HG02840 (cell line): ENCODE measurements around the gene C20orf204.

Experiments used
- ATAC-seq: cut with Tn5 transposase; IDR thresholded peaks from one replicate; pipeline ENCODE4 v1.9.1; 2021; ENCODE audit warnings: mild to moderate bottlenecking, moderate library complexity, moderate number of reproducible peaks; ENCODE audit not compliant: unreplicated experiment, low FRiP score

The C20orf204 gene

GRCh38 chr20:64053841-64054661, 18.1 kb downstream of the C20orf204 start:
- ATAC-seq, result no peak

- no peak for ATAC-seq
Observed at GRCh38 chr20:64055396-64055892, 19.5 kb downstream of the C20orf204 start.

GRCh38 chr20:64055893-64056638, 20.1 kb downstream of the C20orf204 start:
- no peak for ATAC-seq

DNA sequence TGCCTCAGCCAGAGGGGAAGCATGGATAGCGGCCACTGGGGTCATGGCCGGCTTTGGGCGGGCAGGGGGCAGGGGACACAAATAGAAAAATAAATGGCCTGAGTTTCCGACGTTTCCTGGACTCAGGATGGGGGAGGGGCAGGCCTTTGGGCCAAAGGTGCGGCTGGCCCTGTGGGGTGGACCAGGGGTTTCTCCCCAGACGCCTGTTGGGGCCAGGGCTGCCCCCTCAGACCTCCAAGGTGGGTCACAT, 20.6 kb downstream of the C20orf204 start:
- ATAC-seq, result no peak

DNA sequence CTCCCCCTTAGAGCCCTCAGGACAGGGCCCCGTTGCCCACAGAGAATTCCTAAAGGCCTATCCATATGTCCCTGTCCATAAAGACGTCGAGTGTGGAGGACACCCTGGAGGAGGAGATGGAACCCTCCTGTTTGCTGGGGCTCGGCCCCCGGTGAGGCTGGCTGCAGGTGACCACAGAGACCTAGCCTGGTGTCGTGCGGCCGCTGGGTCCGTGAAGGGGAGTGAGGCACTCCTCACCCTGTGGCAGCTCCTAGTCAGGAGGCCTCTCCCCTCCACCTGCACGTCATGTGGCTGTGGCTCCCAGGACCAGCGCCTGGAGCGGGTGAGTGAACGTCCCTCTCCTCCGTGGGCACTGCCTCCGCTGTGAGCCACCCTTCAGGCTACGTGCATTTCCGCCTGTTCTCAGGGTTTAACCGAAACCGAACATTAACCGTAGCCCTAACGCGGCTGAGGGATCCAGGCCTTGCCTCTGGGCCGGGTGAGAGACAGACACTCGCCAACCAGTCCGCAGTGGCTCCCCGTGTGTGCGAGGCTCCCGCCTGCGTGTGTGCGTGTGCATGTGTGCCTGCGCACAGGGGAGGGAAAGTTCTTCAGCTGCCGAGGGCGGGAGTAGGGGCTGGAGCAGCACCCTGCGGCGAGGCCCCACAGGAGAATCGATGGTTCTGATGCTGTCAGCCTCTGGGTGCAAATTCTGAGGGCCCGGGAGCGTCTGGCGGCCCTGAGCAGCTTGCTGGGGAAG, 21.1 kb downstream of the C20orf204 start:
- no peak for ATAC-seq

DNA sequence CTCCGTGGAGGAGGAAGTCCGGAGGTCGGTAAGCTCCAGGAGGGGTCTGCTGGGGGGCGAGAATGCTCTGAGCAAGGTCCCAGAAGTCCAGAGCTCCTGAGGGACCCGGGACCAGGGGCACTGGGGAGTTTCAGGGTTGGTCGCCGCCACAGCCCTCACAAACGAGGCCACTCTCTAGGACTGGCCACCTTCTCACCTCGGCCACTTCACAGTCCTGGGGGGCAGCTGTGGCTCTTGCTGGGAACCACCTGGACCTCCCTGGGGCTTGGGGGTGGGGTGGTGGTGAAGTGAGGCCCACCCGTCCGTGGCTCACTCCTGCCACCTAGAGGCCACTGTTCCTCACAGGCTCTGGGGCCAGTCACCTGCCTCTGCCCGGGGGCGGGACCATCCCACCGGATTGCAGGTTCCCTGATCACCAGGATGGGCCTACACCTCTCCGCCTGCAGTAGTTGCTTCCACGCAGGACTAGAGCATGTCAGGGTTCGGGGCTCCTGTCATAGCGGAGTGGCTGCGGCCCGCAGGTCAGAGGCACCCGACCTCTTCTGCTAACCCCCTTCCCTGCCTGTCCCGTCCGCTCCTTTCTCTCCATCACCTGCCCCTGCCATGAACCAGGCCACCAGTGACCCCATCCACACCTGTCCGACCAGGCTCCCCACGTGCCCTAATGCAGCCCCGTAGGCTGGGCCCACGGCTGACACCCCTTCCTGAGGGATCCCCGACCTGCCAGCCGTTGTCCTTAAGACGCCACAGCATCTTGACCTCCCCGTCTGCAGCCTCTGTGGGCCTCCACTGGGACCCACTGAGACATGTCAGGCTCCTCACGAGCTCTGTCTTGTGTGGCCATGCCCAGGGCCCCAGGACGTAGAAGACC, 21.9 kb downstream of the C20orf204 start:
- no peak for ATAC-seq

DNA sequence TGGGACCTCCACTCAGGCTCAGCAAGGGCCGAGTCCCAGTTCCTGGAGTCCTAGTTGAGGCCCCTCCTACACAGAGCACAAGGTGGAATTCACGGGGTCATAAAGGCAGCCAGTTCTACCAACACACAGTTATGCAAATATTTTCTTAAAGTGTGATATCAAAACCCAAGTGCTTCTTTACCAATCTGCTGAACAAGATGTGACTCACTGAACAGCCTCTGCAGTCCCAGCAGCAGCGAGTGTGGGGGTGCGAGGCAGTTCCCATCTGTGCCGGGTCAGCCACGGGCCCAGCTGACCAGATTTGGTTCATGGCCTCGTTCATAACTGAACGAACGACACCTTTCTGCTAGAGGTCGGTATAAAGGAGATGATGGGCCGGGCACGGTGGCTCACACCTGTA, 22.6 kb downstream of the C20orf204 start:
- no peak for ATAC-seq

- no peak for ATAC-seq
Observed at GRCh38 chr20:64062276-64062595, 26.3 kb downstream of the C20orf204 start.

- peak; percentile 77 for ATAC-seq
Observed at GRCh38 chr20:64062596-64063388, 26.8 kb downstream of the C20orf204 start, which contains the start of gene TCEA2. TSS of gene TCEA2 (plus strand) at chr20:64063198. CDS start at chr20:64063313, 115 bp downstream.

- ATAC-seq, result no peak
Observed at GRCh38 chr20:64063389-64064144, 27.6 kb downstream of the C20orf204 start.

DNA sequence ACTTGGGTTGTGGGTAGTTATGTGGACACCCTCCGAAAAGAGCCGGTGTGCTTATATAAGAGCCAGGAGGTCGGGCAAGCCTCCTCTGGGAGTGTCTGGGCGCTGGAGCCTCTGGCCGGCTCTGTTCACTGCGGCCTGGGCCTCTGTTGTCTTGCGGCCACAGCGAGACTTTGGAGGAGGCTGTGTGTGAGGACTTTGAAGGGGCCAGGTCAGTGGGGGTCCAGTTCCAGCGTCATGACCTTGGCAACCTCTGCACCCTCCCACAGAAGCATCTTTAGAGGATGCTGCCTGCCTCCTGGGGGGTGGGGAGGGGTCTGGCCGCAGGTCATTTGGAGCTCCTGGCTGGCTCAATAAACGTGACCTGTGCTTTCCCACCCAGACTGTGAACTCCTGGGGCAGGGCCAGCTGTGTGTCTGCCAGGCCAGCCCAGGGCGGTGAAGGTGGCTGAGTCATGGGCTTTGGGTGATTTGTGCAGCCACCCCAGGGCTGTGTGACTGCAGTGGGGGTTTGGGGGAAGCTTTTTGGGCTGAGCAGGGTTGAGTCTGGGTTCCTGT, 28.2 kb downstream of the C20orf204 start:
- ATAC-seq, result no peak

DNA sequence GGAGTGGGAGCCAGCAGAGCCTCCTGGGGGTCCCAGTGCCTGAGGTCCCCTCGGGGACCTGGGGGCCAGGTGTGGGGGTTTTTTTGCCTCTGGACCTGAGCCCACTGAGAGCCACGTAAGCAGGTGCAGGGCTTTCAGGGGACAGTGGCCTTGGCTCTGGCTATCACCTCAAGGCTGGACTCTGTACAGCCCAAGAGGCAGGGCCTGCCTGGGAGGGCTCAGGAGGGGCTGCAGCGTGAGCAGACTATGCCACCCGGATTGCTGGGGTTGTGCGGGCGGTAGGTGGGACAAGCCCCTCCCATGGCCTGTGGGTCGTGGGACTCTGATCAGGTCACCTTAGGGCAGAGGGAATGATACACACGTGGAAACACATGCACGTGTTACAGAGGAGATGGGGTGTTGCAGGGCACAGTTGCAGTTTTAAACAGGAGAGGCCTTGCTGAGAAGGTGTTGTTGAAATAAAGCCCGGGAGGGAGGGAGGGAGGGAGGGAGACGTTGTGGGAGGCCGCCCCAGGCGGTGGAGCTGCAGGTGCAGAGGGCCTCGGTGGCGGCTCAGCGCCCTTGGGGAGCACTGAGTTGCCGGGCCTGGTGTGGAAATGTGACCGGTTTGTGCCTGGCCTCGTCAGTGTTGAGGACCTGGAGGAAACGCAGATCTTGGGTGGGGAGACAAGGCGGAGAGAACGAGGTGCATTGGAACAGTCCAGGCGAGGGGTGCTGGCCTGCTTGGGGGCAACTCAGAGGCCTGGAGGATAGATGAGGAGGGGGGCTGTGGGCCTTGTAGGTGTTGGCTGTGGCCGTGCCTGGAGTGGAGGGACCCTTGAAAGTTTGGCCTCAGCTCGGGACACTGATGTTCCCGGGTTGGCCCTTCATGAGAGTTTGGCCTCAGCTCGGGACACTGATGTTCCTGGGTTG, 29.3 kb downstream of the C20orf204 start:
- no peak for ATAC-seq

GRCh38 chr20:64065974-64066343, 30.0 kb downstream of the C20orf204 start:
- ATAC-seq, result no peak

GRCh38 chr20:64067005-64067632, 31.1 kb downstream of the C20orf204 start:
- no peak for ATAC-seq

- no peak for ATAC-seq
Observed at GRCh38 chr20:64067733-64068307, 31.8 kb downstream of the C20orf204 start.

DNA sequence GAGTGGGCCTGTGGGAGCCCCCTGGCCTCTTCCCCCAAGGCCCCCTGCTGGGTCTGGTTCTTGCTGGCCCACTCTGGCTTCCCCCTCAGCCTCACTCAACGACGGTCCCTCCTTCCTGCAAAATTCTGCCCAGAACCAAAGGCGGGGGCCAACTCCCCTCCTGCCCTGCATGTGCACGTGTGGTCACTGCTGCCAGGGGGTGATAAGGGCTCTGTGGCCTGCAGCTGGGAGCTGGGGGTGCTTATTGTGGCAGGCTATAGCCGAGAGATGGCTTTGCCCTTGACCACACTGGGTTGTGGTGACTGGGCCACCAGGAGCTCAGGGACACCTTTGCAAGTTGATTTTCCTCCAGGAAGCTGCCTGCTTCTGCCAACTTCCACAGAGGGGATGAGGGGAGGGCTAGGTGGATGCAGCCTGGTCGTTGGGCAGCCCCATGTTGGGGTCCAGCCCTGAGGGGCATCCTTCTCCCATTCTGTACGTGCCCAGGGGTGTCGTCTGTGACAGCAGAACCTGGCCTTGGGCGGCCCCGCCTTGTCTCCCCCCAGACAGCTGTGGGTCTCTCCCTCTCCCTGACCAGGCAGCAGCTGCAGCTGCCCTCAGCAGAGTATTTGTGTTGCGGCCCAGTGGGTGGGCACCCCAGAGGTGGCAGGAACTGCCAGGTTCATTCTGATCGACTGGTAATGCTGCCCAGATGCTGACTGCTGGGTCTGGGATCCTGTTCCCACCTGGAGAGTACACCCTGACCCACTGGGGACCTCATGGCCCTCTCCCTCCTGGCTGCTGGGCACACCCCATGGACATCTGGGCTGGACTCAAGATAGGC, 32.6 kb downstream of the C20orf204 start:
- ATAC-seq, result no peak
